HEK293 (cell line): ENCODE measurements around the gene MTERF4.

Experiments used
- CTCF ChIA-PET: fragments of 350-600 bp; formaldehyde crosslinking; extraction: SDS; loops from one replicate; lab custom pipeline; 2021; ENCODE audit warnings: antibody characterized with exemption; lab: Yijun Ruan, JAX
- POLR2A ChIA-PET: fragments of 300-600 bp; formaldehyde crosslinking; extraction: SDS; loops from one replicate; lab custom pipeline; 2020; ENCODE audit warnings: antibody characterized with exemption, inconsistent platforms; lab: Yijun Ruan, JAX
- H3K27ac ChIP-seq: fragments of 200-500 bp; sonication (Bioruptor generic); 2 replicates; pipeline ENCODE4 v1.5.1; 2014; ENCODE audit warnings: low read depth, low read length, control low read depth, inconsistent platforms; ENCODE audit errors: extremely low read depth
- H3K36me3 ChIP-seq, 2 experiments: fragments of 200-500 bp in 1 of 2; sonication (Bioruptor generic) in 1 of 2; 1 replicate in 1 of 2; 2 replicates in 1 of 2; pipeline ENCODE4 v1.5.1; 2014 to 2017; ENCODE audit warnings: inconsistent platforms in 2 of 2, low read length in 2 of 2; ENCODE audit not compliant: control insufficient read depth in 2 of 2, insufficient read depth in 1 of 2
- H3K4me1 ChIP-seq: fragments of 200-500 bp; sonication (Bioruptor generic); 2 replicates; pipeline ENCODE4 v1.5.1; 2014; ENCODE audit warnings: mild to moderate bottlenecking, low read length, inconsistent platforms; ENCODE audit not compliant: control insufficient read depth, insufficient read depth
- H3K4me3 ChIP-seq: 2 replicates; pipeline ENCODE4 v1.5.1; 2011; ENCODE audit warnings: low read depth, mild to moderate bottlenecking, control low read depth, low read length, moderate library complexity
- H3K9me3 ChIP-seq: fragments of 200-500 bp; sonication (Bioruptor generic); 2 replicates; pipeline ENCODE4 v1.5.1; 2014; ENCODE audit warnings: low read depth, low read length, inconsistent platforms; ENCODE audit not compliant: control insufficient read depth, insufficient read depth
- BCL11A ChIP-seq: fragments of 450-650 bp; formaldehyde crosslinking; IDR thresholded peaks from 2 replicates; pipeline ENCODE4 v1.5.1; 2016; ENCODE audit warnings: low read depth, missing biosample characterization, missing genetic modification characterization
- BCL6B ChIP-seq: fragments of 450-650 bp; formaldehyde crosslinking; IDR thresholded peaks from 2 replicates; pipeline ENCODE4 v1.5.1; 2017; ENCODE audit warnings: missing biosample characterization, missing genetic modification characterization
- GFI1B ChIP-seq: fragments of 450-650 bp; formaldehyde crosslinking; IDR thresholded peaks from 2 replicates; pipeline ENCODE4 v1.5.1; 2016; ENCODE audit warnings: missing biosample characterization, missing genetic modification characterization
- GLI4 ChIP-seq: fragments of 450-650 bp; formaldehyde crosslinking; IDR thresholded peaks from 2 replicates; pipeline ENCODE4 v1.5.1; 2016; ENCODE audit warnings: missing biosample characterization, missing genetic modification characterization
- RBAK ChIP-seq: fragments of 450-650 bp; formaldehyde crosslinking; IDR thresholded peaks from 2 replicates; pipeline ENCODE4 v1.5.1; 2016; ENCODE audit warnings: missing biosample characterization, missing genetic modification characterization
- SALL2 ChIP-seq: fragments of 450-650 bp; formaldehyde crosslinking; IDR thresholded peaks from 2 replicates; pipeline ENCODE4 v1.5.0; 2017; ENCODE audit warnings: missing biosample characterization, mild to moderate bottlenecking, missing genetic modification characterization, borderline replicate concordance
- ZBTB26 ChIP-seq: fragments of 450-650 bp; formaldehyde crosslinking; optimal IDR thresholded peaks from 2 replicates; pipeline ENCODE3; 2016; ENCODE audit warnings: missing biosample characterization, mild to moderate bottlenecking, missing genetic modification characterization
- ZFP3 ChIP-seq: fragments of 450-650 bp; formaldehyde crosslinking; IDR thresholded peaks from 2 replicates; pipeline ENCODE4 v1.5.1; 2016; ENCODE audit warnings: low read depth, missing biosample characterization, missing genetic modification characterization
- ZNF133 ChIP-seq: fragments of 450-650 bp; formaldehyde crosslinking; IDR thresholded peaks from 2 replicates; pipeline ENCODE4 v1.5.1; 2016; ENCODE audit warnings: missing biosample characterization, missing genetic modification characterization
- ZNF140 ChIP-seq: fragments of 450-650 bp; formaldehyde crosslinking; IDR thresholded peaks from 2 replicates; pipeline ENCODE4 v1.5.1; 2016; ENCODE audit warnings: missing biosample characterization, missing genetic modification characterization
- ZNF2 ChIP-seq: fragments of 450-650 bp; formaldehyde crosslinking; IDR thresholded peaks from 2 replicates; pipeline ENCODE4 v1.5.1; 2016; ENCODE audit warnings: missing biosample characterization, missing genetic modification characterization
- ZNF24 ChIP-seq: fragments of 450-650 bp; formaldehyde crosslinking; IDR thresholded peaks from 2 replicates; pipeline ENCODE4 v1.5.1; 2016; ENCODE audit warnings: missing biosample characterization, missing genetic modification characterization
- ZNF341 ChIP-seq: fragments of 450-650 bp; formaldehyde crosslinking; IDR thresholded peaks from 2 replicates; pipeline ENCODE4; 2016; ENCODE audit warnings: low read depth, missing biosample characterization, missing genetic modification characterization
- ZNF549 ChIP-seq: fragments of 450-650 bp; IDR thresholded peaks from 2 replicates; pipeline ENCODE4 v1.5.1; 2018; ENCODE audit warnings: missing biosample characterization, missing genetic modification characterization, mild to moderate bottlenecking, inconsistent platforms, moderate library complexity
- ZNF558 ChIP-seq: fragments of 450-650 bp; formaldehyde crosslinking; IDR thresholded peaks from 2 replicates; pipeline ENCODE4 v1.5.1; 2016; ENCODE audit warnings: missing biosample characterization, missing genetic modification characterization
- ZNF580 ChIP-seq: fragments of 450-650 bp; formaldehyde crosslinking; IDR thresholded peaks from 2 replicates; pipeline ENCODE4 v1.5.1; 2016; ENCODE audit warnings: missing biosample characterization, missing genetic modification characterization
- ZNF596 ChIP-seq: fragments of 450-650 bp; IDR thresholded peaks from 2 replicates; pipeline ENCODE4 v1.5.0; 2018; ENCODE audit warnings: missing biosample characterization, mild to moderate bottlenecking, missing genetic modification characterization, moderate library complexity
- ZNF639 ChIP-seq: fragments of 450-650 bp; formaldehyde crosslinking; IDR thresholded peaks from 2 replicates; pipeline ENCODE4 v1.5.1; 2016; ENCODE audit warnings: missing biosample characterization, missing genetic modification characterization
- ZNF660 ChIP-seq: fragments of 450-650 bp; IDR thresholded peaks from 2 replicates; pipeline ENCODE4 v1.5.1; 2018; ENCODE audit warnings: missing biosample characterization, mild to moderate bottlenecking, missing genetic modification characterization
- ZNF791 ChIP-seq: fragments of 450-650 bp; formaldehyde crosslinking; IDR thresholded peaks from 2 replicates; pipeline ENCODE4 v1.5.1; 2016; ENCODE audit warnings: missing biosample characterization, missing genetic modification characterization
- TF ChIP-seq, protein P1 (sequence below): fragments of 450-650 bp; formaldehyde crosslinking; IDR thresholded peaks from 2 replicates; pipeline ENCODE4 v1.5.1; 2016; ENCODE audit warnings: missing biosample characterization, missing genetic modification characterization
- TF ChIP-seq, protein P2 (sequence below): fragments of 450-650 bp; IDR thresholded peaks from 2 replicates; pipeline ENCODE4 v1.5.1; 2018; ENCODE audit warnings: missing biosample characterization, mild to moderate bottlenecking, missing genetic modification characterization

Gene MTERF4

GRCh38 chr2:241051578-241052487, 50.3 kb downstream of the MTERF4 start:
- Histone ChIP-seq H3K9me3 (no peaks in the 10 kb centered on the region), H3K27ac (no peak overlapping the region), H3K4me3 (no peak overlapping the region), H3K36me3 (no peaks in the 10 kb centered on the region), H3K4me1 (no peaks in the 10 kb centered on the region)
- ChIA-PET POLR2A (no interaction called here), CTCF (interaction anchor here (0.5 kb wide), 1 partner anchor 69 kb away, joined by 4 read pairs; no protein-coding TSS in a partner anchor)
- no peak for TF ChIP-seq GFI1B
- no peak for TF ChIP-seq ZNF596 (tag by site-specific recombination)
- no peak for TF ChIP-seq ZNF580 (tag by site-specific recombination)
- no peak for TF ChIP-seq ZNF791 (tag by site-specific recombination)
- TF ChIP-seq BCL11A (tag by site-specific recombination) = no peak
- no peak for TF ChIP-seq ZNF140 (tag by site-specific recombination)
- TF ChIP-seq ZNF24 (tag by site-specific recombination) = no peak
- TF ChIP-seq, protein P1, sequence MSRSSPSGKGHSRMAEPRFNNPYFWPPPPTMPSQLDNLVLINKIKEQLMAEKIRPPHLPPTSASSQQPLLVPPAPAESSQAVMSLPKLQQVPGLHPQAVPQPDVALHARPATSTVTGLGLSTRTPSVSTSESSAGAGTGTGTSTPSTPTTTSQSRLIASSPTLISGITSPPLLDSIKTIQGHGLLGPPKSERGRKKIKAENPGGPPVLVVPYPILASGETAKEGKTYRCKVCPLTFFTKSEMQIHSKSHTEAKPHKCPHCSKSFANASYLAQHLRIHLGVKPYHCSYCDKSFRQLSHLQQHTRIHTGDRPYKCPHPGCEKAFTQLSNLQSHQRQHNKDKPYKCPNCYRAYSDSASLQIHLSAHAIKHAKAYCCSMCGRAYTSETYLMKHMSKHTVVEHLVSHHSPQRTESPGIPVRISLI = no peak
- TF ChIP-seq ZNF660 (tag by site-specific recombination) = no peak
- TF ChIP-seq RBAK = no peak
- TF ChIP-seq ZFP3 (tag by site-specific recombination) = no peak
- TF ChIP-seq, protein P2, sequence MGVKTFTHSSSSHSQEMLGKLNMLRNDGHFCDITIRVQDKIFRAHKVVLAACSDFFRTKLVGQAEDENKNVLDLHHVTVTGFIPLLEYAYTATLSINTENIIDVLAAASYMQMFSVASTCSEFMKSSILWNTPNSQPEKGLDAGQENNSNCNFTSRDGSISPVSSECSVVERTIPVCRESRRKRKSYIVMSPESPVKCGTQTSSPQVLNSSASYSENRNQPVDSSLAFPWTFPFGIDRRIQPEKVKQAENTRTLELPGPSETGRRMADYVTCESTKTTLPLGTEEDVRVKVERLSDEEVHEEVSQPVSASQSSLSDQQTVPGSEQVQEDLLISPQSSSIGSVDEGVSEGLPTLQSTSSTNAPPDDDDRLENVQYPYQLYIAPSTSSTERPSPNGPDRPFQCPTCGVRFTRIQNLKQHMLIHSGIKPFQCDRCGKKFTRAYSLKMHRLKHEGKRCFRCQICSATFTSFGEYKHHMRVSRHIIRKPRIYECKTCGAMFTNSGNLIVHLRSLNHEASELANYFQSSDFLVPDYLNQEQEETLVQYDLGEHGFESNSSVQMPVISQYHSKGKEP (tag by site-specific recombination) = no peak
- TF ChIP-seq BCL6B (tag by site-specific recombination) = no peak
- TF ChIP-seq ZNF341 (tag by site-specific recombination) = no peak

- Histone ChIP-seq H3K4me3 (no peak overlapping the region), H3K4me1 (no peaks in the 10 kb centered on the region)
- no peak for TF ChIP-seq ZBTB26 (tag by site-specific recombination)
- TF ChIP-seq GLI4 (tag by site-specific recombination) = no peak
- no peak for TF ChIP-seq ZNF549 (tag by site-specific recombination)
- no peak for TF ChIP-seq ZNF639 (tag by site-specific recombination)
- no peak for TF ChIP-seq SALL2 (tag by site-specific recombination)
- no peak for TF ChIP-seq ZNF2 (tag by site-specific recombination)
- no peak for TF ChIP-seq ZNF133 (tag by site-specific recombination)
- TF ChIP-seq ZNF558 (tag by site-specific recombination) = no peak
These were observed 51.2 kb downstream of the MTERF4 start for GRCh38 chr2:241050624-241051577.

More at GRCh38 chr2:241050624-241051577, 51.2 kb downstream of the MTERF4 start:
- H3K27ac ChIP-seq = no peak overlapping the region
- no peaks in the 10 kb centered on the region for H3K36me3 ChIP-seq
- CTCF ChIA-PET = no interaction called here
- POLR2A ChIA-PET = no interaction called here
- H3K9me3 ChIP-seq = no peaks in the 10 kb centered on the region; the same call in 1 of the 2 replicates
